Left lobe of liver (tissue), 2 donors: ENCODE measurements around the gene MYO18B. TPM values are rescaled to one million over a fixed set of nuclear protein-coding genes. Genes with fewer than 3 reads are reported as not detected.

Experiments
- ATAC-seq: fragments of 200-7000 bp; cut with Tn5 transposase; one replicate; pipeline ENCODE4 v1.9.1; 2020; ENCODE audit warnings: mild to moderate bottlenecking, moderate library complexity
- DNase-seq: peaks from one replicate; pipeline ENCODE4 v3.0.0-alpha.2; 2020; ENCODE audit warnings: low spot score
- total RNA-seq: library from RNA; stranded (reverse); gene quantifications from one replicate; pipeline ENCODE4 v1.2.1, GENCODE V29; 2021
- donor health status: DM: no; HTN: no; CAD: no; lungs with moderate emphysema.
- donor health status: DM: no; HTN: yes; CAD: no.

MYO18B gene
- total RNA-seq, 1 donor from 2014 or later = not detected

DNA sequence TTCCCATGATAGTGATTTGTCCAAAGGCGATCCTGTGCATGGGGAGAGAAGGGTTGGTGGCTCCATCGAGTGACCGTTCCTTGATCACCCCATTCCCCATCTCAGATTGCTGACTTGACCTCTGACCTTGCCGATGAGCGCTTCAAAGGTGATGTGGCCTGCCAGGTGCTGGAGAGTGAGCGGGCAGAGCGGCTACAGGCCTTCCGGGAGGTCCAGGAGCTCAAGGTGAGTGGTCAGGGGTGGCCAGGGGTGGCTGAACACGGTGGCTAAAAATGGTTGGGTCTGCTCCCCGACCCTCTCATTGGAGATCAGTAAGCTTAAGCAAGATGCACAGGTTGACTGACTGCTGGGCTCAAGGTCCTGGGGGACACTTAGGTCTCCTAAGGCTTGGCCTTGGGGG lies 148.7 kb downstream of the MYO18B start:
- ATAC-seq (no peak), DNase-seq (no peak)

DNA sequence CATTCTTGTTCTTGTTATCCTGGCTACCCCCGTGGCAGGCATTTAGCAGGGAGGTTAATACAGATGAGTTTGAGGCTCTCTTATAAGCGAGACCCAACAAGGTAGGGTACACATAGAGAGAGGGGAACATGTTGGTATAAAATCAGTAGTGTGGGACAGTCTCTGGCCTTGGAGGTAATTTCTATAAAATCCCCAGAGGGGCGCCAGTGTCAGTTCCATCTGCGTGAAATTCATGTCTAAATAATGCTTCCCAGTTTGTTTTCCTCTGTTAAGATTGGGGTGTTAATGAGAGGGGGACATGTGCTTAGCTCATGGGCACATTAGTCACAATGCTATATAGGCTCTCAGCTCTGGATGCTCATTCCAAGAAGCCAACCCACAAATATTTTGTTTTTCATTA lies 150.7 kb downstream of the MYO18B start:
- ATAC-seq = no peak
- no peak for DNase-seq

DNA sequence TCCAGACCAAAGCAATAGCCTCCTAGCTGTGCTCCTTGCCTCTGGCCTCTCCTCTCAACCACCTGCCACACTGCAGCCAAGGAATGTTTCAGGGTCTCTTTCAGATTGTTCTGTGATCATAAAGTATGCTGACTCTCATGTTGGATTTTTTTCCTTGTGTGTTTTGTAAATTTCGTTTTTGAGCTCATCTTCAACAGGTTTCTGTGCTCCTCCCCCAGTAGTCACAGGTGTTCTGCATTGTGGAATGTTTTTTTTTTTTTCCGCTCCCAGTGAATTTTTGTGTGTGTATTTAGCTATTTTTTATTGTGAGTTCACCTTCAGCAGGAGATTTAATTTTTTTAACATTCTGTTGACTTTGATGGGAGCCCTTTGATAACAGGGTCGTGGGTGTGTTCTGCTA lies 153.7 kb downstream of the MYO18B start:
- DNase-seq = no peak
- ATAC-seq = no peak

DNA sequence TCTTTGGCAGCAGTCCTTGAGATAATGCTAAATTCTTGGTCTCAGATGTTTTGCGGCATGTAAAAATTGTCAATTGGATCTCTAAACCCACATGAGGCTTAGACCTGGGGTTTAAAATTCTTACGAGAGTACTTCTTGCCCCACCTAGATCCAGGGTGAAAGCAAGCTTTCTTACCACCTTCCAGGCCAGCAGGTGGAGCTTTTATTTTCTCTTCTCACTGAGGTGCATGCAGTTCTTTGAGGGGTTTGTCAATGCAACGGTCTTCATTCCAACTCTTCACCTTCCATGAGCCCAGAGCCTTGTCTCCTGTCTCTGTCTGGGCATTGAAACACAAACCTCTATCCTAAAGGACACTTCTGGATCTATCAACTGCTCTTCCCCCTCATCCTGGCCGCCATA lies 154.1 kb downstream of the MYO18B start:
- DNase-seq (no peak), ATAC-seq (no peak)

DNA sequence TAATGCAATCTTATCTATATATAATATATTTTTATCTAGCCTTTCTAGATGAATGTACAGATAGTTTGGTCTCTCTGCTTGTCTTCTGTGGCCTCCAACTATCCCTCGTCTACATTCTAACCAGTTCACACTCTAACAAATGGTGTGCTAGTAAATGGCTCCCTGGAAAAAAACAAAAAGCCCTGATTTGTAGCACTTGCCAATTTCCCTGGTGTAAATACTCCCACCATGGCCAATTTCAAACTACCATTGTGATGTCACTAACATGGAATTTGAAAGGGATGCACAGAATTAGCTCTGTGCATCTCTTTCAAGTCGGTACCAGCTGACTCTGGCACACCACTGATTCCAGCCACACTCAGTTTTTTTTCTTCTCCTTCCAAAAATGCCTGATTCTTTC lies 154.6 kb downstream of the MYO18B start:
- DNase-seq (no peak), ATAC-seq (no peak)

DNA sequence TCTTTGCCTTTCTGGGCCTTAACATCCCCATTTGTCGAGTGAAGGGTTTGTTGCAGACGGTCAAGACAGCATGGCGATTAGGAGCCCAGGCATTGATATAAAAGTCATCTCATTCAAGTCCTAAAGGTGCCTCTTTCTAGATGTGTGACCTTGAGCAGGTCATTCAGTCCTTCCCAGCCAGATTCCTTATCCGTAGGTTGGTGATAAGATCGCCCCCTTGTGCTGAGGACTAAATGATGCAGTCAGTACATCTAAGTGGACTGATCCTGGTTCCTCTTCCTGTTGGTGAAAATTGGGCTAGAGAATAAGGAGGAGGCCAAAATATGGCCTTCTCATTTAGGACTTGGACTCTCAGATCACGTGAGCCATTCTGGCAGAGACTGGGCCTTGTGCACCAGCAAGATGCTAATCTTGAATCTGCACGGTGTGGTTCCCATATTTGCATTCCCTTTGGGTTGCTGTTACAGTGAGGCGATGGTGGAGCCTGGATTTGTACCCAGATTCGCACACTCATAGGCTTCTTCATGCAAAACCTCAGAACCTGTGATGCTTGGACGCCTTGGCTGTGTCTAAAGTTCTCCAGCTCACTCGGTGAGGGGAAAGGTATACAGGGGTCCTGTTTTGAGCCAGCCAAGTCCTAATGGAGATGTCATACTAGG lies 156.8 kb downstream of the MYO18B start:
- DNase-seq = no peak
- ATAC-seq = no peak

DNA sequence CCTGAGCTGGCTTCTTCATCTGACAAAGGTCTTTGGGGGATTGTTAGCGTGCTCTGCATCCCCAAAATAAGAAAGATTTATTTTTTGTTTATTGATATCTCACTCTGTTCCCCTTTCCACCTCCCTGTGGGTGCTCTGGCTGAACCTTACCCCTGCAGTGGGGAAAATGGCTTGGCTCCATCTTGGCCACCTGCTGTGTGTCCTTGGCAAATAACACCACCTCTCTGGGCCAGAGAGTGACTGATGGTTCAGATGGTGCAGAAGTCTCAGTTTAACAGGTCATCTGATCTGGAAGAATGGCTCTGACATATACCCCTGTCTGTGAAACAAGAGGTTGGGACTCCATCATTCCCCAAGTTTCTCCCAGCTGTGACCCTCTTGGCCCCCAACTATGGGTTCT lies 157.6 kb downstream of the MYO18B start:
- ATAC-seq (no peak), DNase-seq (no peak)

DNA sequence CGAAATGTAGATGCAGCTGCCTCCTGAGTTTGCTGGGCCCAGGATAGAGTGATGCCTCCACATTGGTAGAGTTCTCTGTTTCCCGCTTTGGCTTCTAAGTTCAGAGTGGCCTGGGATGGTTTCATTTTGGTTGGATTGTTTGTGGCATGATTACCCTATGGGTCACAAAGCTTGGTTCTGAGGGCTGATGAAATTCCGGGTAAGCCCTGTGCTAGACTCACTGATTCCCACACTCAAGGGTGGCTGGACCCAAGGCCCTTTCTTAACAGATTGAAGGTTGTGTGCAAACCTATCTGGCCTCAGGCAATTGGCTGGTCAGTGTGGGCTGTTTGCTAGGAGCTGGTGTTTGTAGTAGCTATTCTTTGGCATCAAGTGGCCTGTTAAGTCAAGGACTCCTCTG lies 158.4 kb downstream of the MYO18B start:
- DNase-seq = no peak
- no peak for ATAC-seq

DNA sequence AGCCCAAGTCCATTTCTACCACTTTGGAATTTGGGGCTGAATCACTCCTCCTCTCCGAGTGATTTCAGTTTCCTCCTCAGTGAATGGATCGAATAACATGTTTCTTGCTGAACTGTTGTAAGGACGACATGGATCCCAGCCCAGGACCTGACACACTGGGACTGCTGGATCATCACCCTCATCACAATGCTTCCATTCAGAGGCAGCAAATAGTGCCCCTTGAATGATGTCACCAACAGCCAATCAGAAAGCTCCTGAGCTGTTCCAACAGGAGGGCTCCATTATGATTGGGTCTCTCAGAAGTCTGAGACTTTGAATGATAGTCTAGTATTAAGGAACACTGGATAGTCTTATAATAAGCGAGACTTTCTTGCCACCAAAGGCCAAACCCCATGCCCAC lies 158.9 kb downstream of the MYO18B start:
- DNase-seq (no peak), ATAC-seq (no peak)

DNA sequence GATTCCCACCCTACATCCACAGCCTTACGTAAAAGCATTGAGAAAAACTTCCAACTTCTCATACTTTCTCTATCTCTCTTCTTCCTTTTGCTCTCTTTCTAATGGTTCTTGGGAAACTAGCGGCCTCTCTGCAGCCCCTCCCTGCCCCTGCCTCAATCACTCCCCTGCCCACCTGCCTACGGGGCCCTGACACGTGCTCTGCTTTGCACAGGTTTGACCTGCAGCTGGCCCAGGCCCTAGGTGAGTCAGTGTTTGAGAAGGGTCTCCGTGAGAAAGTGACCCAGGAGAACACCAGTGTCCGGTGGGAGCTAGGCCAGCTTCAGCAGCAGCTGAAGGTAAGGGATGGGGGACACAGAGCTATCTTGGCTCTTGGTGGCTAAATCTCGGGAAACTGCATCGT lies 160.4 kb downstream of the MYO18B start:
- ATAC-seq = no peak

DNA sequence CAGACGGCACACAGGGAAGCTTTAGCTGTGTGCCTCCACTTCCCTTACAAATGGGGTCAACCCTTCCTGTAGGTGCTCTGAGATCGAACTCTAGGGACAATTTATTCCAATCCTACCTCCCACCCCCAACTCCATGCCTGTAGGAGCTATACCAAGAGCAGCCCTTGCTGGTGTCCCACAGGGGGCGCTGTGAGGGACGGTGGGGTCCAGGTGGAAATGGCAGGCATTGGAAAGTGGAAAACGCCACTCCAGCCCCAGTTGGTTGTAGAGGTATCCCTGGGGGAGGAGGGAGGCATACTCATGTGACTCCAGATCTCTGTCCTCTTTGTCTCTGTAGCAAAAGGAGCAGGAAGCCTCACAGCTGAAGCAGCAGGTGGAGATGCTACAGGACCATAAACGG lies 161.3 kb downstream of the MYO18B start:
- DNase-seq = no peak
- ATAC-seq = no peak

More for the DNA sequence above, 160.4 kb downstream of the MYO18B start:
- no peak for DNase-seq

DNA sequence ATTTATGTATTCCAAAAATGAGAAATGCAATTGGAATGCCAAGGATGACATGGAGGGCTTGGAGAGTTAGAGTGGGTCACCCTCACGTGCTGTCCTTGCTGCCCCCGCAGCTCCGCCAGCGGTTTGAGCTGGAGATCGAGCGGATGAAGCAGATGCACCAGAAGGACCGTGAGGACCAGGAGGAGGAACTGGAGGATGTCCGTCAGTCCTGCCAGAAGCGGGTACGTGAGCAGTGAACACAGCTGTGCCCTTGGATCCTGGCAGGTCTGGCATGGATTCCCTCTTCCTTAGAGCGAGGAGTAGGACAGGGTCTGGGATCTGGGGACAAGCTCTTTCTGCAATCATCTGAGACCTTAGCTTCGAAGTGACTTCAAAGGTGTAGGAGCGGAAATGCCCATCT lies 166.2 kb downstream of the MYO18B start:
- no peak for DNase-seq
- ATAC-seq = no peak

DNA sequence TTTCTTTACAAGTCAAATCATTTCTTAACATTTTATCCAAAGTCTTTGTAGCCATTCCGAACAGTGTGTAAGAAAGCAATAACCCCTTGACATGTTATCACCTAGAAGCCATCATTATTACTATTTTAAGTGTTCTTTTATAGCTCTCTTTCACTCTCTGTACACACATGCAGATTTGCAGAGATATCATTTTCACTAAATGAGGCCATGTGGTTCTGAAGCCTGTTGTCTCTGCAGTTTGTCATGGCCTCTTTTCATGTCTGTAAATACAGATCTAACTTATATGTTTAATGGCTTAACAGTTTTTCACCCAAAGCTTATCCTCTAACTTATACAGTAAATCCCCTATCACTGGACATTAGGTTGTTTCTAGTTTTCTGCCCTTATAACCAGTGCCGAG lies 166.8 kb downstream of the MYO18B start:
- DNase-seq = no peak
- no peak for ATAC-seq

DNA sequence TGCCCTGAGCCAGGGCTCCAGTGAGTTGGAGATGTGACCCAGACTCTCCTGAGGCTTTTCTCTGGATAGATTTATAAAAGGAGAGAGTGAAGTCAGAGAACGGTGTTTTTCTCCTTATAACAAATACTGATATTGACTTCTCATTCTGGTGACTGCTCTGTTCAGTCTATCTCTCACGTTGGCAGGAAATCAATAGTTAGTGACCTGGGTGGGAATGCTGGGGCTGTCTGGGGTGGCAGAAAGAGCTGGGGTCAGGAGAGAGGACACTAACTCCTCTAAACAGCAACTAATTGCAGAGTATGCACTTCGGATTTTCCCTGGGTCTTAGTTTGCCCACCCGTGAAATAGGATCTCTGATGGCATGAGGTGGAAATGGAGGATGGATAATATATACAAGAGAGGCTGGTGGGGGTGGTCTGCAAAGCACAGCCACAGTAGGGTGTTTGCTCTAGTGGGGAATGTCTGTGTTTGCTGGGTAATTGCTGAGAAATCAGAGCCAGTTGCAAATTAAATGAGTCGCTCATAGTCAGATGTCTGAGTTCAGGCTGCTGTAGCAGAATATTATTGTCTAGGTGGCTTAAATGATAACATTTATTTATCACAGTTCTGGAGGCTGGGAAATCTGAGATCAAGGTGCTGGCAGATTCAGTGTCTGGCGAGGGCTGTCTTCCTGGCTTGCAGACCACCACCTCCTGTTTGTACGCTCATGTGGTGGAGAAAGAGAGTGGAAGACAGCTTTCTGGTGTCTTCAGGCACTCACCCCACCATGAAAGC lies 167.8 kb downstream of the MYO18B start:
- no peak for DNase-seq
- ATAC-seq = no peak

DNA sequence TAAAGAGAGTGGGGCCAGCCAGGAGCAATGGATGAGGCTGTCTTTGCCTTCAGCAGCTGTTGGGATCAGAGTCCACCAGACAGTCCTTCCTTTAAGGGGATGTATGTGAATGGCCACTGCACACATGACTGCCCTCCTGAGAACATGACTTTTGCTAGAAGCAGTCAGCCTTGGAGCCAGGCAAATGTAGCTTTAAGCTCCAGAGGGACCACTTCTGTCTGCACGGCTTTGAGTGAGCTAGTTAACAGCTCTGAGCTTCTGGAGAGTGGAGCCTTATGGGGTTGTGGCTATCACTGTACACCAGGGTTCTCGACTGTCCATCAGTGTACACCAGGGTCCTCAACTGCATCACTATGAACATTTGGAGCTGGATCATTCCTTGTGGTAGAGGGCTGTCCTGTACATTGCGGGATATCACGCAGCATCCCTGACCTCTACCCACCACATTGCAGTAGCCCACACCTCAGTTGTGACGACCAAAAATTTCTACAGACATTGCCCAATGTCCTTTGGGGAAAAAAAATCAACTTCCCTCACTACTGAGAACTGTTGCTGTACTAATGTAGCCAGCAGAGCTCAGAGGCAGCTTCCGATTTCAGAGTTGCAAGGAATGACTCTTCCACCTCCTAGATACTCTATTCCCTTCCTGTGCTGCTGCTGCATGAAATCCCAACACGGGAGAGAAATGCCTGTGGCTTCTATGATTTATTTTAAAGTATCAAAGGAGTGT lies 169.4 kb downstream of the MYO18B start:
- DNase-seq (no peak), ATAC-seq (no peak)

DNA sequence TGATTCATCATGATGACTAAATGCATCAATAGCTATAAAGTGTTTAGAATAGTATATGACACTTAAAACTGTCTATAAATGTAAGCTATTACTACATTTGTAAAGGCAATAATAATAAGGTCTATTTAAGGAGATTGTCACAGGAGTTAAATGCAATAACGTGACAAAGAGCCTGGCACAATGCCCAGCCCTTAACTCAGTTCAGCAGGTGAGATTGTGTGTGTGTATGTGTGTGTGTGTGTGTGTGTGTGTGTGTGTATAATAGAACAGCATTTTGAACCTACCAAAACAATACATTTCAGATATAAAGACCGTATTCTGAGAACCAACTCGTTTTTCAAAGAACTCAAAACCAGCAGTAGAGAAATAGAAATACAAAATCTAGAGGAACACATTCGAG lies 177.5 kb downstream of the MYO18B start:
- DNase-seq = no peak
- ATAC-seq = no peak

DNA sequence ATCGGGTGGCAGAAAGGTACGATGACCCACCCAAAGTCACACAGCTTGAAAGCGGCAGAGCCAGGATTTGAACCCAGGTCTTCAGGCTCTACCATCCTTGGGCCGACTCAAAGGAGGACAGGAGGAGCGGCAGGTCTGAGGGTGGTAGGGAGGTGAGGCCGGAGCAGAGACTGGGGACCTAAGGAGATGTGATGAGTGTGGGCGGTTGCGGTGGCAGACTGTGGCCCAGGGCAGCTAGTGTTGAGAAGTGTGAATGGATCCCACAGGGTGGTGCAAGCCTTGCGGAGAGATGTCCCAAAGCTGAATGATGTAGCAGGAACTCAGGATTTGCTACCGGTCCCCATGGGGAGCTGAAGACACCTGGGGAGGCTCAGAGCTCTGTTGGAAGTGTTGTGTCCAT lies 180.2 kb downstream of the MYO18B start:
- ATAC-seq (no peak), DNase-seq (no peak)

DNA sequence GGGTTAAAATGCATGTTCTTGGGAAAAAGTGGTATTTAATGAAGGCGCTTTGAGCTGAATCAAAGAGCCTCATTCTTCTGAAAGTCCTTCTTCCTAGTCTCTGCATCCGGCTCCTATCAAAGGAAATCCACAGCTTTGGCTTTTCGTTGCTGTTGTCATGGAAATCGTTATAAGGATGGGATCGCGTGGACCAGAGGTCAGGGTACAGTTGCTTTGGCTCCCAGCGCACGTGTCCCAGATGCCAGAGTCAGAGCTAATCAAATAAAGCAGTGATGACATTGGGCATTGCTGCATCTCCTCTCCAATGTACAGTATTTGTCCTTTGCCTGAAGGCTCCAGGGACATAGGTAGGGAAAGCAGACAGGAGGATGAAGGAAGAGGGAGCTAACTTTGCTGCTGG lies 181.9 kb downstream of the MYO18B start:
- DNase-seq (no peak), ATAC-seq (peak; percentile 65)

DNA sequence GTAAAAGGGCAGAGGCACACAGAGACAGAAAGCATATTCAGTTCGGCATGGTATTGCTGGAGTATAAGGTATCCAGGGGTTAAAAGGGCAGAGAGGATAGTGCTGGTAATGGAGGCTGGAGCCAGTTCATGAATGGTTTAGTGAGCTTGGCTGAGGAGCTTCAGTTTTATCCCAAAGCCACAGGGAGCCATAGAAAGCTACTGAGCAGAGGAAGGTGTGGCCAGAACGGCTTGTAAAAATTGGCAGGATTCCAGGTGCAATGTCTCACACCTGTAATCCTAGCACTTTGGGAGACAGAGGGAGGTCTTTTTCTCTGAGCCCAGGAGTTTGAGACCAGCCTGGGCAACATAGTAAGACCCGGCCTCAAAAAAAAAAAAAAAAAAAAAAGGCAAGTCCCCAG lies 186.1 kb downstream of the MYO18B start:
- ATAC-seq (no peak), DNase-seq (no peak)

DNA sequence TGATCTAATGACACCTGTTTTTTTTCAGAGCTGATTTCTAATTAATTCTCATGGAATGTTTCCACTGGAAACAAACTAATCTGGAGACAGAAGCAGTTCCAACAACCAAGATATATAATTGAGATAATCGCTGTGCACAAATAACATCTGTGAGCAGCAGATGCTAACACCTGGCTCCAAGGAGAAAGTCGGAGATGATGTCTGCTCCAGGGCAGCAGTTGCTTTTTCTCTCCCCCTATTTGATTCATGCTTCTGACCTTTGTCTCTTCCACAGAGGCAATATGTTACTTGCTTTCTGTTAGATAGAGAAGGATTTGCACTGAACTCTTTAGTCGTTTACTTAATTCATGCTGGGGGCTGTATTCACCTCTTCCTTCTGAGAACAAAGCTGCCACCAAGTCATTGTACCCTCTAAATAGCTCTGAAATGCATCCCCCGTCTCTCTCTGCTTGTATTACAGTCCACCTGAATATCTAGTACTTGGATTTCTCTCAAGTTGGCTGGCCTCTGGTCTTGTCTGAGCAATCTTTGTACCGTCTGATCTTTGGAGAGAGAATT lies 187.4 kb downstream of the MYO18B start:
- DNase-seq = no peak
- ATAC-seq = no peak

DNA sequence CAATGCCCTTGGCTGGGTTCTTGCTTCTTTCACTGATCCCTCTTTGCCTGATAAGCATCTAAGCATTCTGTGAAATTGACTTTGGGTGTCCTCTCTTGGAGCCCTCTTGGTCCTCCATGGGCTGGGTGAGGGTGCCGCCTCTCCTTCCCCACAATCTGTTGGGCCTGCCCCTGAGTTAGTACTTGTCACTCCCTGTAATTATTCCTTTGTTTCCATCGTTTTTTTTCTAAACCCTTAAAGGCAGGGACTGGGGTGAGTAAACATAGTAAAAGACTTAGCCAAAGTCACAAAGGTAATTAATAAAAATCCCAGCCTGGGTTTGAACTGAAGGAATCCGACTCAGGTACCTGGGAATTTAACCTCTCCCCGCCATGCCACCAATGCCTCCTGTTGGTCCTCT lies 188.1 kb downstream of the MYO18B start:
- no peak for DNase-seq

DNA sequence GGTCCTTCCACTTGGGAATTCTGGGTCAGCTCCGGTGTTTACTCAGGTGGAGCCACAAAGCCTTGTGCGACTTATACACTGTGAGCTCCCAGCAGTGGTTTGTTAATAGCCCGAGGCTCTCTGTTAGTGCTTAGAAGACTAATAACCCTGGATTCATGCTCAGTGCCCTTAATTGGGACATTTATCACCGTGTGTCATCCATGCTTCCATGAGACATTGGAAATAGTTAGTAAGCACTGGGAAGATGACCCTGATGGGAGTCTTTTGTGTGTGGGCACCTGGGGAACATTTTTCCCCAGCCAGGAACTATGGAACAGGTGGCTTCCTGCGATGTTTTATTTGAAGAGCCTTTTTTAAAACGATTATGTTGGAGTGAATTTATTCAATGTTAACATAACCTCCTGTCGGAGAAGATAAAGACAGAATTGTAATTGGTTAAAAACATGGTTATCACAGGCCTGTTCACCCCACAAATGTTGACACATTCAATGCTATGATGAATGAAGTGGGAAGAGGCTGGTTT lies 188.9 kb downstream of the MYO18B start:
- DNase-seq = no peak
- no peak for ATAC-seq

More for the DNA sequence above, 188.1 kb downstream of the MYO18B start:
- no peak for ATAC-seq
